GM18907 (cell line): ENCODE results near the gene ANP32A.
A peak's percentile ranks its signal among the peaks of the same experiment; 100 is the strongest.

Experiments
- ATAC-seq: cut with Tn5 transposase; IDR thresholded peaks from one replicate; pipeline ENCODE4 v1.9.1; 2021; ENCODE audit warnings: mild to moderate bottlenecking, moderate library complexity; ENCODE audit not compliant: unreplicated experiment

Gene ANP32A

GRCh38 chr15:68821190-68821840 is 620 bp upstream of the ANP32A start:
- peak; percentile 21 for ATAC-seq

DNA sequence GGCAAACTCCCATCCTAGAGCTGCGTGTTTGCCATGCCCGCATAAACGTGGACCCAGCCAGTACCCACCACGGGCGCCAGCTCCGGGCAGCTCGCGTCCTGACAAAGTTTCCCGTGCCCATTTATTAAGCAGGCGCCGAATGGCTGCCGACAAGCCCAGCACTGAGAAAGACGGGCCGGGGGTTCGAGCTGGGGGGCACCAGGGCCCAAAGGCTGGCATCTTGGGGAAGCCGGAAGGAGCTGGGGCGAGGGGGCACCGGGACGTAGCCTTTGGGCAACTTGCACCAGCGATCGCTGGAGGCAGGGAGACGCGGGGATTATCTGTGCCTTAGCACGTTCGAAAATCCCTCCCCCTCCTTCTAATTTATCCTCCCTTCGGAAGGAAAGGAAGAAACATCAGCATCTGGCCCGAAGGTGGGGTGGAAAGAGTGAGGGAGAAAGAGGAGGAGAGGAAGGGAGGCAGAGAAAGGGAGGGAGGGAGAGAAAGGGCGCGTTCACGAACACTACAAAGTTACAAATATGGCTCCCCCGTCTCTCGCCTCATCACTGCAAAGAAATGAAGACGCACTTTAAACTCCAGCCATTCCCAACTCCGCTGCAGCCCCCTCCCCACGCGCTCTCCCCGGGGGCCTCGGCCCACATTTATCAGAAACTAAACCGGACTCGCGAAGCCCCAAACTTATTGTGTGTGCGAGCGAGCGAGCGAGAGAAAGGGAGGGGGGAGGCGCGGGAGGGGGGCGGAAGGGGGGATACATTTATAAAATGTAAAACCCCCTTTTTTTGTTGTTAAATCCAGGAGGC is 1.0 kb downstream of the ANP32A start:
- no peak for ATAC-seq

GRCh38 chr15:68818769-68819494 is 1.8 kb downstream of the ANP32A start:
- ATAC-seq = peak; percentile 0

DNA sequence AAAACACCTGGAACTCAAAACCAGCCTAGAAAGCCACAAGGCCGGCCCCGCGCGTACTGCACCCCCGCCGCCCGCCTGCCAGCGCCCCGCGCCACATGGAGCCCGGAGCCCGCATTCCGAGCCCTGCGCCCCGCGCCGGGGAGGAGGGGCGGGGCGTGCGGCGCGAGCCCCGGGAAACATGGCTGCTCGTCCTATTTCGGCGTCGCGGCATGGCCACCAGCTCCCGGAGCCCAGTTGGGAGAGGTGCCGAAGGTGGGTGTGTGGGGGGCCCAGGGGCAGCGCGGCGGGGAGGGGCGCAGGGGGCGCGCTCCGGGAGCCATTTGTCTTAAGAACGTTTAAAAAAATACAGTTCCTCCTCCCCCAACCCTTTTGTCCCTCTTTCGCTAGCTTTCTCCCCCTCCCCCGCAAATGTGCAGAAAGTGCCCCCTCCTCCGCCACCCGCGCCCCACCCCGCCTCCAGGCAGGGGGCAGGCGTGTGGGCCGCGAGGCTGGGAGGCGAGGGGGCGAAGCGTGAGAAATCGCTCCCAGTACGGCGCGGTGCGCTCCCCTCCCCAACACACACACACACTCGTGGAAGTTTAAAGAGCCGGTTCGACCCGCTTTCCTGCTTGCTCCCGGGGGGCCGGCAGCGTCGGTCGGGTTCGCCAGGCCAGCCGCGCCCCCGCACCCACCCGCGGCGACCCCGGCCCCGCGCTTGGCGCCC is 2.5 kb downstream of the ANP32A start:
- ATAC-seq = peak; percentile 21

GRCh38 chr15:68817304-68818065 is 3.2 kb downstream of the ANP32A start:
- ATAC-seq = peak; percentile 23

- ATAC-seq = no peak
These were observed 3.8 kb downstream of the ANP32A start for GRCh38 chr15:68816795-68817303.

DNA sequence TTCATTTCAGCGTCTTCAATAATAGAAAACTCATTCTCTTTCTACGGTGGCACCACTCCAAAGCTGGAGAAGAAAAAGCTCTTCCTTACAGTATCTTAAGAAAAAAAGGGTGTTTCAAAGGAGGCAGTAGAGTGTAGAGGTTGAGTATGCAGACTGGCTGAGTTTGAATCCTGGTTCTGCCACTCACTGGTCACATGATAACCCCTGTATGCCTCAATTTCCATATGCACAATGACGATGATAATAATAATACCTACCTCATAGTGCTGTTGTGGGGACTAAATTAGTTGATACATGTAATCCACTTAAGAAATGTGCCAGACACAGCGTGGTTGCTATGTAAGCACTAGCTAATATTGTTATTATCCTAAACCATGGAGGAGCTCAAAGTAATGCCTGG is 4.5 kb downstream of the ANP32A start:
- no peak for ATAC-seq

DNA sequence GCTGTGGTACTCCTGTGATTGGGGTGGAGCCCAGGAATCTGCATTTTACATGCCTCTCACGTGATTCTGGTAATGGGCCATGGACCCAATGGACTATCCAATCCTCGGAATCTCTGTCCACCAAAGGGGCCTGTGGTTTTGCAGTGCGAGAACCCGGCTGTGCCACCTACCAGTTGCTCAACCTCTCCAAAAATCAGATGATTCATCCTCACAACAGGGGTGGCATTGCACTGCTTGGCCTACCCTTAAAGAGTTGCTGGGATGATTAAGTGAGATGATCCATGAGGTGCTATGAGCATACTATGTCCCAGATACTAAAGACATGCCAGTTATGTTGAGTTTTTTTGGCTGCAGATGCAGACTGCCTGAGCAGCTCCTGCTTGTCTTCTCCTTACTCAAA is 5.1 kb downstream of the ANP32A start:
- no peak for ATAC-seq

GRCh38 chr15:68814596-68814995 is 6.1 kb downstream of the ANP32A start:
- ATAC-seq = no peak

- ATAC-seq = no peak
These were observed 7.9 kb downstream of the ANP32A start for GRCh38 chr15:68812597-68813431.

DNA sequence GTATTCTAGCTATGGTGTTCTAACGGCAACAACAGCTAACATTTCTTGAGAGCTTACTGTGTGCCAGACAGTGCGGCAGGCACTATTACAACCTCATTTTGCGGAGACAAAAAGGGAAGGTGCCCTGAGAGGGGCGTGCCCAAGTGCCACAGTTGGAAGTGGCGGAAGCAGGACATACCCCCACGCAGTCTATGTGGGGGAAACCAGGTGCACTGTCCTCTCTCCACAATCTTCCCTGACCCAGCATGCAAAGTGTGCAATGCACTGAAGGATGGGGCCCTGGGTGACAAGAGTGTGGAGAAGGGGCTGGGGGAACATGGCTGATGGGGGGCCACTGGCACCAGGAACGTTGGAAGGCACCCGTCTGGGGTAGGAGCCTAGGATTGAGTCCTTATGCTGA is 8.6 kb downstream of the ANP32A start:
- ATAC-seq = no peak

DNA sequence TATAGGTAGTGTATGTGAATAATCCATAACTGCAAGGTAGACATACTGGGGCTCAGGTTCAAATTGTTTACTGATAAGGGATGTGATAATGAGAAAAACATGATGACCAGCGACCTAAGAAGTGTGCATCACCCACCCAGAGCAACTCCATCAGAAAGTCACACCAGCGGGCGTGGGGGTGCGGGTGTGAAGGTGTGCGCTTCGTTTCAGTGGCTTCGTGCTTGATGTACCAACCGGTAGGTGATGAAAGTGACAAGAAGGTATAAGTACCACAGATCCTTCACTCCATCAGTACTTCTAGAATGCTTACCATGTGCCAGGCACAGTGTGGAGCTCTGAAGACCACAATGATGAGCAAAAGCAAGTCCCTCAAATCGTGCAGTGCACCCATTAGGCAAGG is 11.2 kb downstream of the ANP32A start:
- no peak for ATAC-seq

GRCh38 chr15:68808770-68809169 is 11.9 kb downstream of the ANP32A start:
- no peak for ATAC-seq

DNA sequence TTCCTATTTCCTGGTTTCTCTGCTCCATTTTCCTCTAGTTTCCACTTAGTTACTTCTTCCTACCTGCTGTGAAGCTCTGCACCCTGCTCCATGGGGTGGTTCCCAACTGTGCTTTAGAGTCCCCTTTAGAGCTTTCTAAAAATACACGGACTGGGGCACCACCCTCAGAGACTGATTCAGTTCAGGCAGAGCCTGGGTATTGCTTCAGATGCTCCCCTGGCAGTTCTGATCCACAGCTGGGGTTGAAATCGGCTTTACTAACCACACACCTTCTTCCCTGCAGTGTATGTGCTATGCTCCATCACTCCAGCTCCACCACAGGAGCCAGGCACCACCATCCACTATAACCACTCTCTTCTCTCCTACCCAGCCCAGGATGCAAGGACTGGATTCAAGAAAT is 12.6 kb downstream of the ANP32A start:
- no peak for ATAC-seq

DNA sequence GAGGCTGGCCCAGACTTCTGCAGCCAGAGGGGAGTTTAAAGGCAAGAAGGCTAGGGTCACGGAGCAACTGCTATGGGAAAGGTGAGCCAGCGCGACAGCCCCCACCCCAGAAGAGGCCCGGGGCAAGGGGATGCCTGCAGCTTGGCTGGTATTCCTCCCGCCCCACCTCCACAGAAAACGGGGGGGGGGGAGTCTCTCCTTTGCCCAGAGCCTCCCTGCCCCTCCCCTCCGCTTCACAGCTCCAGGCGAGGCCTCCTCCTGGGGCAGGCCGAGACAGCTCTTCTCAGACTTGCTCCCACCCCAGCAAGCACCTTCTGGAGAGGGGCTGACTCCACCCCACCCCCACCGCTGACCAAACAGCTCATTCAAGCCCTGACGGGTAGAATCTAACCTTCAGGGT is 13.4 kb downstream of the ANP32A start:
- ATAC-seq = no peak

DNA sequence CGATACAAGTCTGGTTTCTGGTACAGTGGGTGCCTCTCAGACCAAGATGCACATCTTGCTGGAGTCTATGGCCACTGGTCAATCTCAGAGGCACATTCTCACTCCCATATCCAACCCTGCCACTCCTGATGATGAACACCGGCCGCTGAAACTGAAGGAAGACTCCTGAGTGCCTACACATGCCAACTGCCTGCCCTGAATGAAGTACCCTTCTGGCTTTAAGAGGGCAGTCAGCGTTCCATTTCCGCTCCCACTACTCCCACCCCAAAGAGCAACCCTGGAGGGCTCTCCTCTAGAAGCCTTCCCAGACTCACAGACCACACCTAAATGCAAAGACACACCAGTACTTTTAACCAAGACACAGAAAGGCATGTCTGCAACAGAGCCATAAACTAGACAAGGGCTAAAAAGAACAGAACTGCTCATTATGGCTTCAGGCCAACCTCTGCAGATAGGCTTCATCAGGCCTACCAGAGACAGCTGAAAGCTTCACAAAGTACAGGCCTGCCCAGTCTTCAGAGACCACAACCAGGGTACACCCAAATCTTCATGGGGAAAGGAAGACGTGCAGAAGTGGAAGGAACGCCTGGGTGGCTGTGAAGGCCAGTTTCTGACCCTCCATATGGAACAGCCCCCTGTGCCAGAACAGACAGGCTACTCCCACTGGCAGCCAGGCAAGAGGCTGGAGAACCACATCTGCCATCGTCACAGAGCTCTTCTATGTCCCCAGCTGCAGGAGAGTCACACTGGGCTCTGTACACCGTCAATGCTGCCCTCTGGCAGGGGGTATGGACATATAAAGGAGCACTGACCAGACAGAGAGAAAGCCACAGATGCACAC is 14.3 kb downstream of the ANP32A start:
- ATAC-seq = no peak

DNA sequence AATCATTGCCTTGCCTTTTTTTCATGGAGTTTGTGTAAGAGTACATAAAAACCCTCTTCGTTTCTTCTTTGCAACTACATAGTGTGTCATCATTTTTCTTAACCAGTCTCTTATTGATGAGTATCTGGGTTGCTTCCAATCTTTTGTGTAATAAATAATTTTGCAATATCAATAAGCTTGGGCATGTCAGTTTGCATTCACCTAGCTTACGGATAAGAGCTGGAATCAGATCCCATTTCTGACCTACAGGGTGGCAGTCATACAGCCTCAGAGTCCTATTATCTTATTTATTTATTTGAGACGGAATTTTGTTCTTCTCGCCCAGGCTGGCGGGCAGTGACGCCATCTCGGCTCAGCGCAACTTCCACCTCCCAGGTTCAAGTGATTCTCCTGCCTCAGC is 18.3 kb downstream of the ANP32A start:
- no peak for ATAC-seq

DNA sequence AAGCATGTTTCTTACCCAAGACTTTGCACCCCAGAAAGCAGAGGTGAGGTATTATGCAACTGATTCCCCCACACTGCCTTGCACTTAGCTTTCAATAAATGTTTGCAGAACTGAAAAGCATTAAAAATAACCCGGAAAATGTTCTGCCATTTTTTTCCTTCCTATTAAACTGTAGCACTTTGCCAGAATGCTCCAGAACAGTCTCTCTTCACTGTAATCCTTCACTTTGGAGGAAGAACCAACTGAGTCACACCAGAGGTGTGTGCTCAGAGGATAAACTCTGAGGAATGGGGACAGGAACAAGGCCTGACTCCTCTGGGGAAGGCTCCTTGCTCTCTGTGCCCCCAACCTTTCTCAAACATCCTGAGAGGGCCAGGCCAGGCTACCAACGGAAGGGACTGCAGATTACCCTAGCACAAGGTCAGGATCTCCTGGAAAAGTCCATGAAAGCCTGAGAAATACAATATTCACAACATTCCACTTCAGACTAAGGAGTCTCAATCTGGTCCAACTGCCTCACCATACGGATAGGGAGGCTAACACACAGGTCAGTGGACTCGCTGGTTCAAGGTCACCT is 19.0 kb downstream of the ANP32A start:
- ATAC-seq = no peak
